H1 (cell line): Measurements from ENCODE around the gene ACTR1A. TPM values are rescaled to one million over a fixed set of nuclear protein-coding genes. Genes with fewer than 3 reads are reported as not detected.

Source experiments
- CTCF ChIA-PET: fragments of 300-600 bp; sonication (Branson Sonifier 250); formaldehyde crosslinking; loops from one replicate; lab custom pipeline; 2021; ENCODE audit not compliant: partially characterized antibody; lab: Charles Lee
- POLR2A ChIA-PET: fragments of 300-600 bp; sonication (Branson Sonifier 250); formaldehyde crosslinking; loops from one replicate; lab custom pipeline; 2021; ENCODE audit warnings: inconsistent platforms; ENCODE audit not compliant: partially characterized antibody; lab: Charles Lee
- DNase-seq, 2 experiments: peaks; one replicate each; pipeline versions ENCODE4 v3.0.0 to v3.0.0-alpha.2; 2010 to 2022; ENCODE audit warnings: low spot score in 2 of 2, low read depth in 1 of 2, mixed read lengths in 1 of 2
- FAIRE-seq: peaks from 2 replicates; lab custom pipeline; 2011; peaks lifted over from hg19 to GRCh38; lab: Jason Lieb, UNC
- H2AFZ ChIP-seq: 2 replicates; pipeline ENCODE4 v1.8.1; 2012; ENCODE audit warnings: low read length, inconsistent platforms
- H2AK5ac ChIP-seq: 2 replicates; pipeline ENCODE4 v1.6.1; 2013; ENCODE audit warnings: low read depth, low read length
- H2BK120ac ChIP-seq: replicated peaks from 2 replicates; pipeline ENCODE3; 2013; ENCODE audit warnings: low read depth, low read length, inconsistent platforms
- H2BK12ac ChIP-seq: 2 replicates; pipeline ENCODE4 v1.6.1; 2013; ENCODE audit warnings: low read depth, low read length
- H2BK15ac ChIP-seq: 2 replicates; pipeline ENCODE4 v1.6.1; 2013; ENCODE audit warnings: low read length
- H2BK20ac ChIP-seq: 2 replicates; pipeline ENCODE4 v1.6.1; 2013; ENCODE audit warnings: low read length
- H2BK5ac ChIP-seq: 2 replicates; pipeline ENCODE4 v1.6.1; 2013; ENCODE audit warnings: low read depth, low read length
- H3K14ac ChIP-seq: 2 replicates; pipeline ENCODE4 v1.6.1; 2013; ENCODE audit warnings: inconsistent platforms; ENCODE audit not compliant: insufficient read length
- H3K18ac ChIP-seq: 2 replicates; pipeline ENCODE4 v1.6.1; 2013; ENCODE audit warnings: low read length; ENCODE audit errors: extremely low read depth
- H3K23ac ChIP-seq: 2 replicates; pipeline ENCODE4 v1.6.1; 2013; ENCODE audit warnings: inconsistent platforms; ENCODE audit not compliant: insufficient read length
- H3K23me2 ChIP-seq: 2 replicates; pipeline ENCODE4 v1.6.1; 2013; ENCODE audit warnings: low read depth, low read length
- H3K27ac ChIP-seq: 2 replicates; pipeline ENCODE4 v1.6.1; 2011; ENCODE audit warnings: low read depth, low read length, inconsistent platforms
- H3K27me3 ChIP-seq, 4 experiments: replicated peaks in 1 of 4; 1 replicate in 1 of 4; 2 replicates in 3 of 4; pipeline versions ENCODE4 v1.6.1 to v1.8.1; 2011 to 2013; ENCODE audit warnings: low read length in 3 of 4, mild to moderate bottlenecking in 3 of 4, inconsistent platforms in 2 of 4, mixed read lengths in 2 of 4, moderate library complexity in 1 of 4; ENCODE audit not compliant: control insufficient read depth in 3 of 4, insufficient read depth in 3 of 4; ENCODE audit errors: extremely low read depth in 1 of 4
- H3K36me3 ChIP-seq, 4 experiments: 2 replicates each; pipeline versions ENCODE4 v1.6.1 to v1.8.1; 2011 to 2013; ENCODE audit warnings: mild to moderate bottlenecking in 4 of 4, low read length in 3 of 4, moderate library complexity in 2 of 4, control low read depth in 1 of 4, inconsistent platforms in 1 of 4; ENCODE audit not compliant: insufficient read depth in 4 of 4, control insufficient read depth in 2 of 4
- H3K4ac ChIP-seq: replicated peaks from 2 replicates; pipeline ENCODE3; 2013; ENCODE audit warnings: low read length, low read depth, mixed read lengths, inconsistent platforms; ENCODE audit not compliant: insufficient read length
- H3K4me1 ChIP-seq, 4 experiments: replicated peaks in 1 of 4; 1 replicate in 1 of 4; 2 replicates in 3 of 4; pipeline versions ENCODE4 v1.6.1 to v1.8.1; 2011 to 2013; ENCODE audit warnings: low read length in 3 of 4, inconsistent platforms in 2 of 4, mixed read lengths in 1 of 4; ENCODE audit not compliant: insufficient read depth in 4 of 4, control insufficient read depth in 3 of 4
- H3K4me2 ChIP-seq, 2 experiments: 2 replicates each; pipeline versions ENCODE4 v1.6.1 to v1.8.1; 2011 to 2013; ENCODE audit warnings: low read depth in 2 of 2, low read length in 2 of 2, control low read depth in 1 of 2, inconsistent platforms in 1 of 2, mild to moderate bottlenecking in 1 of 2; ENCODE audit not compliant: insufficient read depth in 1 of 2
- H3K4me3 ChIP-seq, 4 experiments: fragments of 200-600, 300-600 bp in 1 of 4; sonication (generic), shearing (Covaris generic), sonication (Bioruptor Twin) in 1 of 4; 2 replicates each; pipeline versions ENCODE4 v1.5.1 to v1.8.1; 2011 to 2016; ENCODE audit warnings: low read length in 4 of 4, low read depth in 3 of 4, control low read depth in 2 of 4, inconsistent platforms in 2 of 4, mild to moderate bottlenecking in 2 of 4, mixed read lengths in 1 of 4, moderate library complexity in 1 of 4; ENCODE audit not compliant: insufficient read depth in 2 of 4; ENCODE audit errors: extremely low read depth in 1 of 4
- H3K56ac ChIP-seq: replicated peaks from 2 replicates; pipeline ENCODE3; 2013; ENCODE audit warnings: low read depth, mild to moderate bottlenecking, mixed read lengths, low read length, inconsistent platforms; ENCODE audit not compliant: insufficient read length
- H3K79me1 ChIP-seq: 2 replicates; pipeline ENCODE4 v1.6.1; 2013; ENCODE audit warnings: low read depth, low read length, control low read depth
- H3K79me2 ChIP-seq, 2 experiments: 2 replicates each; pipeline versions ENCODE4 v1.6.1 to v1.8.1; 2012 to 2013; ENCODE audit warnings: low read length in 2 of 2, mild to moderate bottlenecking in 2 of 2, inconsistent platforms in 1 of 2; ENCODE audit not compliant: insufficient read depth in 2 of 2, control insufficient read depth in 1 of 2
- H3K9ac ChIP-seq, 4 experiments: replicated peaks in 1 of 4; 1 replicate in 1 of 4; 2 replicates in 3 of 4; pipeline versions ENCODE4 v1.6.1 to v1.8.1; 2011 to 2013; ENCODE audit warnings: low read depth in 3 of 4, low read length in 3 of 4, control low read depth in 2 of 4, mild to moderate bottlenecking in 2 of 4, moderate library complexity in 2 of 4, inconsistent platforms in 1 of 4; ENCODE audit errors: extremely low read depth in 1 of 4
- H3K9me3 ChIP-seq, 2 experiments: 2 replicates each; pipeline versions ENCODE4 v1.6.1 to v1.8.1; 2012 to 2013; ENCODE audit warnings: mild to moderate bottlenecking in 2 of 2, moderate library complexity in 2 of 2, control low read depth in 1 of 2, inconsistent platforms in 1 of 2, low read depth in 1 of 2, low read length in 1 of 2, mixed read lengths in 1 of 2; ENCODE audit not compliant: insufficient read depth in 2 of 2
- H4K20me1 ChIP-seq, 2 experiments: replicated peaks in 1 of 2; 2 replicates each; pipeline versions ENCODE3 to v1.8.1; 2011 to 2013; ENCODE audit warnings: inconsistent platforms in 2 of 2, low read length in 2 of 2, mild to moderate bottlenecking in 1 of 2; ENCODE audit not compliant: insufficient read depth in 2 of 2, control insufficient read depth in 1 of 2
- H4K5ac ChIP-seq: 2 replicates; pipeline ENCODE4 v1.6.1; 2013; ENCODE audit warnings: low read length, low read depth, mixed read lengths, inconsistent platforms; ENCODE audit not compliant: insufficient read length
- H4K8ac ChIP-seq: 2 replicates; pipeline ENCODE4 v1.8.0; 2013; ENCODE audit warnings: mild to moderate bottlenecking, moderate library complexity, low read length, inconsistent platforms; ENCODE audit not compliant: insufficient read depth; ENCODE audit errors: extremely low read depth
- H4K91ac ChIP-seq: replicated peaks from 2 replicates; pipeline ENCODE3; 2013; ENCODE audit warnings: low read length, mixed read lengths, inconsistent platforms; ENCODE audit not compliant: insufficient read length
- CBX8 ChIP-seq: fragments of 300-800, 300-1000 bp; sonication (generic); IDR thresholded peaks from 2 replicates; pipeline ENCODE4 v1.7.1; 2016; ENCODE audit warnings: low read depth, low read length, borderline replicate concordance
- WGBS, 2 experiments: shearing (Covaris generic) in 1 of 2; methylation state at CpG; one replicate each; pipeline versions ENCODE4 v1.1.6 to v1.1.7; 2013 to 2015; ENCODE audit warnings: low lambda C conversion rate in 2 of 2, mixed read lengths in 2 of 2, inconsistent platforms in 1 of 2, low coverage in 1 of 2, missing lambda C conversion rate in 1 of 2; ENCODE audit not compliant: insufficient replicate concordance in 2 of 2, insufficient coverage in 1 of 2, insufficient read length in 1 of 2; ENCODE audit errors: extremely low coverage in 1 of 2, missing lambda C conversion rate in 1 of 2; 5-methylcytosine and 5-hydroxymethylcytosine counted together
- polyA plus RNA-seq, 7 experiments: library from polyadenylated mRNA; depleted of rRNA in 3 of 7; stranded (reverse) in 5 of 7; unstranded in 2 of 7; fragments of >200 nt in 5 of 7; fragments of 200-250 nt in 2 of 7; gene quantifications; 1 replicate in 5 of 7; 2 replicates in 1 of 7; 4 replicates in 1 of 7; pipeline versions ENCODE4 v1.2.1 to v1.2.3, GENCODE V29; 2011 to 2013; ENCODE audit warnings: missing spikeins in 2 of 7, mixed read lengths in 2 of 7
- total RNA-seq: library from RNA; stranded (reverse); fragmentation: NEBNext Ultra II Directional; extraction: Animal tissue kit (Norgen Biotek cat#: 25700); gene quantifications from 2 replicates; pipeline ENCODE4 v1.2.1, GENCODE V29; 2021
- TF ChIP-seq, protein P1 (sequence below): IDR thresholded peaks from 2 replicates; pipeline ENCODE4 v1.6.1; 2012; ENCODE audit warnings: inconsistent platforms

Gene ACTR1A
- total and polyA plus RNA-seq, 2 of the 8 experiments (the other 6 are each of a cell fraction or from before 2014, with no cell fraction given): 78.6 to 86.3 TPM

DNA sequence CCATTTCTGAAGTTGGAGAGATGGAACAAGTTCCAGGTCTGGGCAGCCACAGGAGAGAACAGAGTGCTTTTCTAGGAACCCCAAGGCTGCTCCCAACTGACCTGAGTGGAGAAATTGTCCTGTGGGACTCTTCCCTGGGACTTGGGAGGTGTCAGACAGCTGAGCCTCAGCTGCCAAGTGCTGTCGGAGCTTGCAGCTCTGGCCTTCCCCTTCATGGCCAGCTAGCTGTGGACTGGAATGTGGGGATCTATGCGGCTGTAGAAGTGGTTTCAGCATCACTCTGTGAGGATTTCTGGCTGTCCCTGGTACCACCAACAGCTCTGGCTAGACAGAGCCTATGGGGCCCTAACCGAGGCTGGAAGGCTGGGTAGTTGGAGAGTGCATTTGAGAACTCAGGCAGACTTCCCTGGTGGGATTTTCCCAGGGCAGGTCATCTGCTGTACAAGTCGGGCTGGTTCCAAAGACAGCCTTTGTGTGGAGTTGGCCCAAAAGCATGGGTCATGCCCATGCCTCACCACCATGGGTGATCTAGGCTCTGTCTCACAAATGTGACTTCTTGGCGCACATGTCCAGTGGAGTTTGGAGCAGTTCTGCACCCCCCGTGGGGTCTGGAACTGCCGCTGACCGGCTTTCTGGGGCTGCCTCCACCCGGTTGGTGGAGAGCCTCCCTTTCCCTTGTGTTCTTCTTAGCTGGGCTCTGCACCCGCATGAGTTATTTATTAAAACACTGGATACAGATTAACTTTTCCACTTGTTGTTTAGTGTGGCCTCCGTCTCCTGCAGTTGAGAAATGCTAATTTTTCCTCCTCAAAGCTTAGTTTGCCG, 12.2 kb upstream of the ACTR1A start:
- CTCF ChIA-PET: interaction anchor here (0.6 to 16.5 kb wide), 4 partner anchors 16 to 66 kb away, joined by 3 to 182 read pairs (median 5); no protein-coding TSS in a partner anchor
- Histone ChIP-seq H2BK5ac (no peak overlapping the region), H2BK120ac (no peak overlapping the region), H4K91ac (no peak overlapping the region), H3K79me2 (no peaks in the 10 kb centered on the region; a peak in 1 of 4 replicates), H2AK5ac (no peak overlapping the region), H3K27me3 (no peaks in the 10 kb centered on the region), H2BK12ac (no peak overlapping the region), H3K18ac (no peak overlapping the region), H3K9me3 (no peaks in the 10 kb centered on the region), H2AFZ (no peak overlapping the region), H3K4me2 (no peak overlapping the region), H4K8ac (no peak overlapping the region), H3K23ac (no peak overlapping the region), H3K36me3 (peaks cover 0 to under 1% (median 0%) of the 10 kb centered on the region in 4 experiments; a peak in 4 of 8 replicates), H4K20me1 (peaks cover 0 to 2% of the 10 kb centered on the region in 2 experiments), H3K4me3 (no peak overlapping the region), H3K23me2 (no peaks in the 10 kb centered on the region), H3K27ac (no peak overlapping the region), H3K79me1 (no peaks in the 10 kb centered on the region), H3K56ac (no peak overlapping the region), H3K9ac (no peak overlapping the region), H3K4ac (no peak overlapping the region), H2BK20ac (no peak overlapping the region), H4K5ac (no peak overlapping the region), H3K14ac (no peak overlapping the region), H3K4me1 (no peaks in the 10 kb centered on the region), H2BK15ac (no peak overlapping the region)
- POLR2A ChIA-PET: no interaction called here
- 89% methylated on average over 12 of the region's 12 CpGs; no CpG with 5 or more reads in 1 of the 2 experiments for WGBS, 2 experiments
- DNase-seq: no peak
- TF ChIP-seq, protein P1, sequence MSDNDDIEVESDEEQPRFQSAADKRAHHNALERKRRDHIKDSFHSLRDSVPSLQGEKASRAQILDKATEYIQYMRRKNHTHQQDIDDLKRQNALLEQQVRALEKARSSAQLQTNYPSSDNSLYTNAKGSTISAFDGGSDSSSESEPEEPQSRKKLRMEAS: no peak
- TF ChIP-seq CBX8: no peak
- no peak for FAIRE-seq
